Adrenal gland (tissue), 5 donors: ENCODE measurements around the gene PTPRD.

Experiments
- CTCF ChIP-seq, 6 experiments: fragments of 450-650 bp in 4 of 6; fragments of 200-600 bp in 2 of 6; sonication (generic) in 1 of 6; IDR thresholded peaks; 1 replicate in 5 of 6; 2 replicates in 1 of 6; pipeline versions ENCODE4 v1.5.1 to v1.8.0; 2016 to 2021; ENCODE audit warnings: antibody characterized with exemption in 6 of 6, mild to moderate bottlenecking in 2 of 6, moderate library complexity in 1 of 6
- POLR2A ChIP-seq, 2 donors: fragments of 450-650 bp; IDR thresholded peaks; one replicate each; pipeline ENCODE4 v1.6.1; 2017; ENCODE audit warnings: antibody characterized with exemption in 2 of 2, mild to moderate bottlenecking in 2 of 2, moderate library complexity in 1 of 2
- donor health status: DM: no; HTN: no; CAD: no.

- TF ChIP-seq CTCF (IDR thresholded peaks at IDR 0.05) (no peak), POLR2A (IDR thresholded peaks at IDR 0.05) (no peak)
Observed at GRCh38 chr9:9783711-9784110, 829.1 kb downstream of the PTPRD start.
